ENCODE measurements around the gene ACOD1. TPM values are rescaled to one million over a fixed set of nuclear protein-coding genes. Genes with fewer than 3 reads are reported as not detected.

Gene ACOD1
- total RNA-seq (2014; rRNA removed; shearing (Covaris generic)): not detected in 2 replicates

DNA sequence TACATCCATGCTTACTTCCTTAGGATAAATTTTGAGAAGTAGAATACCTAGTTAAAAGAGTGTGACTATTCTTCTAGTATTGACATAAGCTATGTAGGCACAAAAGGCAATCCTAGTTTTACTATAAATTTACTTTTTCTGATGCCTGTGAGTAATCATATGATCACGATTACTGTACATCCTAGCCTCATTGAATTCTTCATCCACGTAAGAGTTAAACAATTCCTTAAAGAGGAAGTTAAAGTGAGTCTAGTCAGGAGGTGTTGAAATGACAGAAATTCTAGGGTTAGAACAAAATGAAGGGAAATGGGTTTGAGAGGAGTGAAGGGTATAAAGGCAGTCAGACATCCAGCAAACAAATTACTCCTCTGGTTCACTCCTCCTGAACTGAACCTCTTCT is at the start of gene ACOD1:
ACOD1 (plus strand) TSS at position 363 of the 400 bp plus-strand sequence. CDS start 48 bp downstream, outside the sequence.

DNA sequence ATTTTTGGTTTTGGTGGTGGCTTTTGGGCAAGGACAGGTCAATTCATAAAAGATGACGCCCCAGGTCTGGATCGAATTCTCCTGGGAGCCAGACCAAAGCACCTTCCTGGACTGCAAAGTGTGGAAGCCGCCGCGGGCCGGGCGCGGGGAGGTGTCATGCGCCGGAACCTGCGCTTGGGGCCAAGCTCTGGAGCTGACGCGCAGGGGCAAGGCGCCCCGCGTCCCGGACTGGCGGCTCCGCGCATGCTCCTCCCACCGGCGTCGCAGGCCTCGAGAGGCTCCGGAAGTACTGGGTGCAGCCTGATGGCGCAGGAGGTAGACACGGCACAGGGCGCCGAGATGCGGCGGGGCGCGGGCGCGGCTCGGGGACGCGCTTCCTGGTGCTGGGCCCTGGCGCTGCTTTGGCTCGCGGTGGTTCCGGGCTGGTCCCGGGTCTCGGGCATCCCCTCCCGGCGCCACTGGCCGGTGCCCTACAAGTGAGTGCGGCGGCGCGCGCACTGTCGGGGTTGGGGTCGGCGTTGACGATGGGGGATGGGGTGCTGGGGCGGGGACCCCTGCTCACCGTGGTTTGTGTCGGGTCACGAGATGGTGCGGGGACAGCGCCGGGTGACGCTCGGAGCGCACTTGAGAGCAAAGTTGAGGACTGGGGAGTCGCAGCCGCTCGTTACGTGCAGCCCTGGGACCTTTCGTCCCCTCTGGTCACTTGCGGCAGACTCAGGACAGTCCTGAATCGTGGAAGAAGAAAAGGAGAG is 43.7 kb downstream of the ACOD1 start, which contains the start of gene CLN5:
CLN5 (plus strand) TSS at position 286 of the 752 bp plus-strand sequence; CDS start at position 304, 18 bp downstream.

Other genes starting within 250 kb of the ACOD1 start
- gene KCTD12, start 62.1 kb upstream of the ACOD1 start, total RNA-seq (2014; rRNA removed; shearing (Covaris generic)): 1.6 and 2.0 TPM in 2 replicates
- 7.0 and 14.8 TPM in 2 replicates for gene CLN5, start 43.6 kb downstream of the ACOD1 start, total RNA-seq (2014; rRNA removed; shearing (Covaris generic))
- gene FBXL3, start 78.6 kb downstream of the ACOD1 start, total RNA-seq (2014; rRNA removed; shearing (Covaris generic)): 38.8 and 47.3 TPM in 2 replicates